Spleen (tissue), 7 donors: ENCODE results near the gene CENPO.

Experiments used
- POLR2A ChIP-seq, 3 donors: fragments of 450-650 bp; IDR thresholded peaks; one replicate each; pipeline ENCODE4 v1.5.1; 2017; ENCODE audit warnings: antibody characterized with exemption in 3 of 3, mild to moderate bottlenecking in 1 of 3
- TF ChIP-seq, protein P1 (sequence below), 11 experiments: fragments of 200-600 bp in 7 of 11; fragments of 450-650 bp in 4 of 11; sonication (generic) in 4 of 11; IDR thresholded peaks in 8 of 11; conservative IDR thresholded peaks in 3 of 11; 1 replicate in 7 of 11; 2 replicates in 4 of 11; pipeline versions ENCODE4 v1.4.0 to v1.8.0; 2016 to 2021; ENCODE audit warnings: antibody characterized with exemption in 11 of 11, inconsistent platforms in 4 of 11, mild to moderate bottlenecking in 1 of 11
- donor health status: DM: no; HTN: no; CAD: no; lungs with moderate emphysema.
- donor health status: DM: no; HTN: no; CAD: no.
- donor health status: DM: no; HTN: no; CAD: no.

DNA sequence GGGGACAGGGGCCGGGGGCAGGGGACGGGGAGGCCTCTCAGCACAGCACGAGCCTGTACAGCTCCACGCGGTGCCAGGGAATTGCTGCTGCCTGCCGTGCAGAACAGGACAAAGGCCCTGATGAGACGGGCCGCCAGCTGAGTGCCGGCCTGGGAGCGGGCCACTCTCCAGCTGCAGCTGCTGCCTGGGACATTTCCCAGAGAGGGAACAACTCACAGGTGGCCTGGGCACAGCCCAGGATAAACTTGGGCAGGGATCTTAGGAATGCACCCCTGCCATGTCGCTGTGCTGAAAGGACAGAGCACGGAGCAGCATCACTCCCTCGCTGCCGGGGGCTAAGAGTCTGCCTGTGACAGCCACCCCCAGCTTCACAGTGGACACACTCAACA, 38.8 kb downstream of the CENPO start:
- TF ChIP-seq POLR2A (IDR thresholded peaks at IDR 0.05) = no peak
- TF ChIP-seq, protein P1, sequence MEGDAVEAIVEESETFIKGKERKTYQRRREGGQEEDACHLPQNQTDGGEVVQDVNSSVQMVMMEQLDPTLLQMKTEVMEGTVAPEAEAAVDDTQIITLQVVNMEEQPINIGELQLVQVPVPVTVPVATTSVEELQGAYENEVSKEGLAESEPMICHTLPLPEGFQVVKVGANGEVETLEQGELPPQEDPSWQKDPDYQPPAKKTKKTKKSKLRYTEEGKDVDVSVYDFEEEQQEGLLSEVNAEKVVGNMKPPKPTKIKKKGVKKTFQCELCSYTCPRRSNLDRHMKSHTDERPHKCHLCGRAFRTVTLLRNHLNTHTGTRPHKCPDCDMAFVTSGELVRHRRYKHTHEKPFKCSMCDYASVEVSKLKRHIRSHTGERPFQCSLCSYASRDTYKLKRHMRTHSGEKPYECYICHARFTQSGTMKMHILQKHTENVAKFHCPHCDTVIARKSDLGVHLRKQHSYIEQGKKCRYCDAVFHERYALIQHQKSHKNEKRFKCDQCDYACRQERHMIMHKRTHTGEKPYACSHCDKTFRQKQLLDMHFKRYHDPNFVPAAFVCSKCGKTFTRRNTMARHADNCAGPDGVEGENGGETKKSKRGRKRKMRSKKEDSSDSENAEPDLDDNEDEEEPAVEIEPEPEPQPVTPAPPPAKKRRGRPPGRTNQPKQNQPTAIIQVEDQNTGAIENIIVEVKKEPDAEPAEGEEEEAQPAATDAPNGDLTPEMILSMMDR (IDR thresholded peaks at IDR 0.05 in 8 of 11, conservative IDR thresholded peaks at IDR 0.05 in 3 of 11) = no peak
